Hematopoietic multipotent progenitor cell (in vitro differentiated cells): Measurements from ENCODE around the gene TMF1. TPM values are rescaled to one million over a fixed set of nuclear protein-coding genes. Genes with fewer than 3 reads are reported as not detected.
A peak's percentile ranks its signal among the peaks of the same experiment; 100 is the strongest.

ENCODE experiments used
- DNase-seq, 3 donors: peaks; one replicate each; pipeline ENCODE4 v3.0.0-alpha.2; 2011 to 2015; ENCODE audit warnings: low read depth in 2 of 3, low spot score in 2 of 3
- small RNA-seq: library from RNA; depleted of rRNA; stranded (forward); fragments of <200 nt; gene quantifications from one replicate; pipeline ENCODE3, GENCODE V24; 2012
- total RNA-seq: library from RNA; depleted of rRNA; stranded (reverse); fragments of >200 nt; gene quantifications from one replicate; pipeline ENCODE4 v1.2.3, GENCODE V29; 2012

Gene TMF1
- total RNA-seq, 1 donor = 16.2 TPM

DNA sequence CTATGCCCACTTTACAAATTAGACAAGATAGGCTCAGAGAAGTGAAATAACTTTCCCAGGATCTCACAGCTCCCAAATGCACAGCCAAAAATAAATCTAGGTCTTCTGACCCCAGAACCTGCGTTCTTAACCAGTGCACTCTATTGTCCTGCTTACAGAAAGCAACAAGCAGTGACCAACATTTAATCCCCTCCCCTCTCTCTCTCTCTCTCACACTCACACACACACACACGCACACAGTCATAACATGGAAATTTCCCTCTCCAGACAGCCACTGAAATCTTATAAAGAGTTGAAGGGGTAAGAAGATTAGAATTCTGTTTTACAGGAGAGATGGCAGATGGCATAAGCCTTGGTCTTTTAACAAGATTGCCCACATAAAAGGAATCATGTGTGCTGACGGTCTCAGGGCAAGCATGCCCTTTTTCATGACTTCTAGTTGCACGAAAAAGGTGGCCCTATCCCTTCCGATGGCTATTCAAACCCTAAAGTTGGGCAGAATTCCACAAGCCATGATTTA, 68.1 kb downstream of the TMF1 start:
- DNase-seq = no peak

DNA sequence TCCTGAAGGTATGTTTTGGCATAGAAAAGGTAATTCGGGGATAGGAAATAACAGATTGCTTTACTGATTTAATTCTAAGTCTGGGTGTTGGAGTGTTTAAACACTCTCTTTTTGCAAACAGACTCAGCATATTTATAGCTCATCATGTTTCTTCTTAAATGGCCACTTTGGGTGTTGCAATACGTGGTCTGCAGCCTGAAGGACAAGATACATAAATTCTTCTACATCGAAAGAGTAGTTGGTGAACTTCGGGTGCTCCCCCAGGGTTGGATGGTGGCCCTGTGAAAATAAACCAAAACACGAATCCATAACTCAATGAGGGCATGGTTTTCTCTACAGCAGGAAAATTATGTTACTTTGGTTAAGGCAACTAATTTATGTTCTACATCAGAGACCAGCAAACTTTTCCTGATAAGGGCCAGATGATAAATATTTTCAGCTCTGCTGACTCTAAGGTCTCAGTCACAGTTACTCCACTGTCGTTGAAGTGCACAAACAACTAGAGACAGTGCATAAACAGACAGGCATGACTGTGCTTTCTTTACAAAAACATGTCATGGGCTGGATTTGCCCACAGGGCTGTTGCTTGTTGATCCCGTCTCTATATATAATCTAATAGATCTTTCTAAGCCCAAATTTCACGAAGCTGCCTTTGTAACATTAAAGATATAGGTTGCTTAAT, 74.5 kb downstream of the TMF1 start:
- no peak for DNase-seq

DNA sequence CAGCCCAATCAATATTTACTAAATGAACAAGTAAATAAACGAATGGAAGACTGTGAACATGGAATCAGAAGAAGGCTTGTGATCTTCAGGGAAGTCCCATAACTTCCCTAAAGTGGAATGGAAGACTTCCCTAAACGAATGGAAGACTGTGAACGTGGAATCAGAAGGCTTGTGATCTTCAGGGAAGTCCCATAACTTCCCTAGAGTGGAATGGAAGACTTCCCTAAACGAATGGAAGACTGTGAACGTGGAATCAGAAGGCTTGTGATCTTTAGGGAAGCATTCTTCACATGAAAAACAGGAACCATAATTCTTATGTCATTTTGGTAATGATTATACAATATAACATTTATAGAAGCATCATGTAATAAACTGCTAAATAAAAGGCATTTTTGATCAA, 77.4 kb downstream of the TMF1 start:
- no peak for DNase-seq

DNA sequence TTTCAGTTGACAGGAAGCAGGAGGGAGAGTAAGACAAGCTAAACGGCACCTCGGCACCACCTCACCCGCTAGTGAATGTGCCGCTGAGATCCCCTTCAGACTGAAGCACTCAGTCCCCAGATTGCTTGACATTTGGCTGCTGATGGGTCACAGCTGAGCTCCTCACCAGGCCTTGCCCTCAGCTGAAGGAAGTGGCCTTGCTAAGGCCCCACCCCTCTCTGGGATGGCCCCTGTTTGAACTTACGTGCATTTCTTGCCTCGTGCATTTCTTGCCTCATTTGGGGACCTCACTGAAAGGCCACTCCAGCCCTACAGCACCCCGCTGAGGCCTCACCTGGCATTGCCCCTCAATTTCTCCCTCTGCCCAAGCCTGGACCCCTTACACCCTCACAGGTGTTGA, 78.5 kb downstream of the TMF1 start:
- DNase-seq = no peak

GRCh38 chr3:68972358-68972979, 79.7 kb downstream of the TMF1 start:
- peak in 2 of 3 donors; percentile 58 to 82 for DNase-seq

Small RNA genes within 50 kb of the gene (small RNA-seq; reads per million reads assigned to genes)
- 1.0 reads per million, percentile 34 among the genes with 10 or more reads in this experiment for gene MIR3136

Other genes starting within 250 kb of the TMF1 start
- gene TAFA4, start 119.8 kb downstream of the TMF1 start, total RNA-seq = not detected
- gene EOGT, start 38.6 kb downstream of the TMF1 start, total RNA-seq = 20.7 TPM
- 29.1 TPM for gene UBA3, start 28.0 kb upstream of the TMF1 start, total RNA-seq
- gene ARL6IP5, start 32.6 kb upstream of the TMF1 start, total RNA-seq = 144 TPM
- not detected for gene LMOD3, start 70.3 kb upstream of the TMF1 start, total RNA-seq